HG02884 (cell line): ENCODE measurements around the gene MTMR3.
"Not testable (repeated sequence)": the region's sequence is repeated elsewhere in the genome, so short reads cannot be mapped to it uniquely, and the experiment has no call there.

Experiments
- ATAC-seq: cut with Tn5 transposase; IDR thresholded peaks from one replicate; pipeline ENCODE4 v1.9.1; 2021; ENCODE audit warnings: mild to moderate bottlenecking, moderate library complexity; ENCODE audit not compliant: unreplicated experiment

The MTMR3 gene

GRCh38 chr22:29883045-29883774, at the start of gene MTMR3:
MTMR3 (plus strand) TSS chr22:29883174; CDS start chr22:29971060, 87,886 bp downstream.
- ATAC-seq, result no peak

- no peak for ATAC-seq
These were observed 49.5 kb upstream of the MTMR3 start for GRCh38 chr22:29833392-29833965.

GRCh38 chr22:29834046-29834445, 48.9 kb upstream of the MTMR3 start:
- ATAC-seq, result no peak

GRCh38 chr22:29836791-29837370, 46.1 kb upstream of the MTMR3 start:
- ATAC-seq, result not testable (repeated sequence)

- peak; percentile 94 for ATAC-seq
These were observed 45.0 kb upstream of the MTMR3 start, which contains the start of gene ASCC2 for GRCh38 chr22:29837741-29838598. ASCC2 (minus strand) TSS chr22:29838274; CDS start chr22:29832325, 5,949 bp downstream.

- no peak for ATAC-seq
These were observed 44.4 kb upstream of the MTMR3 start for GRCh38 chr22:29838599-29838956.

GRCh38 chr22:29839039-29839438, 43.9 kb upstream of the MTMR3 start:
- ATAC-seq, result no peak

- ATAC-seq, result no peak
These were observed 42.5 kb upstream of the MTMR3 start for GRCh38 chr22:29840498-29840897.

- no peak for ATAC-seq
These were observed 40.8 kb upstream of the MTMR3 start for GRCh38 chr22:29842172-29842571.

- no peak for ATAC-seq
These were observed 40.2 kb upstream of the MTMR3 start for GRCh38 chr22:29842740-29843139.

- ATAC-seq, result no peak
These were observed 36.7 kb upstream of the MTMR3 start for GRCh38 chr22:29846290-29846689.

GRCh38 chr22:29848111-29848510, 34.9 kb upstream of the MTMR3 start:
- no peak for ATAC-seq

- ATAC-seq, result no peak
These were observed 28.5 kb upstream of the MTMR3 start for GRCh38 chr22:29854432-29854831.

- ATAC-seq, result no peak
These were observed 27.3 kb upstream of the MTMR3 start for GRCh38 chr22:29855611-29856181.

GRCh38 chr22:29856496-29856895, 26.5 kb upstream of the MTMR3 start:
- ATAC-seq, result no peak

- not testable (repeated sequence) for ATAC-seq
These were observed 23.9 kb upstream of the MTMR3 start for GRCh38 chr22:29859030-29859429.

GRCh38 chr22:29860006-29860766, 22.8 kb upstream of the MTMR3 start:
- no peak for ATAC-seq

GRCh38 chr22:29861672-29862297, 21.2 kb upstream of the MTMR3 start:
- ATAC-seq, result no peak

GRCh38 chr22:29865572-29865971, 17.4 kb upstream of the MTMR3 start:
- not testable (repeated sequence) for ATAC-seq

- ATAC-seq, result no peak
These were observed 15.7 kb upstream of the MTMR3 start for GRCh38 chr22:29867260-29867659.
